HG02938 (cell line): ENCODE data around the gene NTN4.
"Not testable (repeated sequence)": the region's sequence is repeated elsewhere in the genome, so short reads cannot be mapped to it uniquely, and the experiment has no call there.

Source experiments
- ATAC-seq: cut with Tn5 transposase; IDR thresholded peaks from one replicate; pipeline ENCODE4 v1.9.1; 2021; ENCODE audit warnings: mild to moderate bottlenecking, moderate library complexity; ENCODE audit not compliant: unreplicated experiment

Gene NTN4

GRCh38 chr12:95630496-95630895, 160.1 kb downstream of the NTN4 start:
- no peak for ATAC-seq

GRCh38 chr12:95629392-95629791, 161.2 kb downstream of the NTN4 start:
- no peak for ATAC-seq

GRCh38 chr12:95626854-95627253, 163.7 kb downstream of the NTN4 start:
- no peak for ATAC-seq

GRCh38 chr12:95625012-95625411, 165.6 kb downstream of the NTN4 start:
- ATAC-seq = no peak

GRCh38 chr12:95624589-95624988, 166.0 kb downstream of the NTN4 start:
- no peak for ATAC-seq

- ATAC-seq = no peak
These were observed 166.9 kb downstream of the NTN4 start for GRCh38 chr12:95623554-95624170.

- no peak for ATAC-seq
These were observed 167.7 kb downstream of the NTN4 start for GRCh38 chr12:95622879-95623278.

- ATAC-seq = no peak
These were observed 168.8 kb downstream of the NTN4 start for GRCh38 chr12:95621725-95622124.

- ATAC-seq = no peak
These were observed 170.4 kb downstream of the NTN4 start for GRCh38 chr12:95620171-95620570.

GRCh38 chr12:95616470-95616869, 174.1 kb downstream of the NTN4 start:
- ATAC-seq = not testable (repeated sequence)

GRCh38 chr12:95615749-95616148, 174.8 kb downstream of the NTN4 start:
- no peak for ATAC-seq

GRCh38 chr12:95614390-95614982, 176.1 kb downstream of the NTN4 start:
- no peak for ATAC-seq

- ATAC-seq = no peak
These were observed 177.5 kb downstream of the NTN4 start for GRCh38 chr12:95613021-95613420.

GRCh38 chr12:95611676-95612309, 178.8 kb downstream of the NTN4 start:
- ATAC-seq = no peak

GRCh38 chr12:95608252-95609033, 182.1 kb downstream of the NTN4 start:
- ATAC-seq = no peak
